Right renal pelvis (tissue), 4 donors: ENCODE data around the gene ALPP. TPM values are rescaled to one million over a fixed set of nuclear protein-coding genes. Genes with fewer than 3 reads are reported as not detected.

Experiments
- DNase-seq, 4 donors: peaks; one replicate each; pipeline ENCODE4 v3.0.0-alpha.2; 2013; ENCODE audit warnings: low read depth in 4 of 4, low spot score in 3 of 4, missing footprints in 1 of 4
- polyA plus RNA-seq, 4 donors: library from polyadenylated mRNA; unstranded; fragments of 120-200 nt; gene quantifications; one replicate each; pipeline ENCODE4 v1.2.1, GENCODE V29; 2013; ENCODE audit not compliant: insufficient read length in 4 of 4

Gene ALPP
- polyA plus RNA-seq, 4 donors = not detected

DNA sequence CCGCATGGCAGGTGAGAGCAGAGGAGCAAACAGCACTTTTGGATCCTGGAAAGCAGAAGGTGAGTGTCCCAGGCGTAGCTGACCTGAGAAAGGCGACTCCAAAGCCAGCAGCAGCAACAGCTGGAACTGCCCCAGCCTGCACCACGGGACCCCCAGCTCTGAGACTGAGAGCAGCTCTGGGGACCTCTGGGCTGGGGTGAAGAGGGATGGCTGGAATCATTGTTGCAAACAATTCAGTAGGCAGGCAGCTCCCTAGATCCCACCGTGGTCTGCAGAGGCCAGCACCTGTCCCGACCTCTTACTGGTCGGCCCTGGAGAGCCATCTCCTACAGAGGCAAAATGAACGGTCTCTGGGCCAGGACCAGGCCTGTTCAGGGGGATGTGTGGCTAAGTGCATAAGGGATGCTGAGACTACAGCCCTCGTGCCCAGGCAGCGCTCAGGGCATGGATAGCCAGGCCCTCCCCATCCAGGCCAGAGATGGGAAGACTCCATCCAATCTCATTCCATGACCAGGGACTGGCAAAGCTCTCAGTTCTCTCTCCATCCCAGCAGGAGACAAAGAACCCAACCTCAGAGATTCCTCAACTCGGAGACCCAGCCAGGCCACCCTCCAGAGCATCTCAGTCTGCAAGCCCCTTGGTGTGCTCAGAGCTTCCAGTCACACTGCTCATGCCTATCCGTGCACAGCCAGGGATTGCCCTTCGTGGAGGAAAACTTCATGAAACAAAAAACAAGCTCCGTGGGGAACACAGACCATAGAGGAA lies 38.2 kb upstream of the ALPP start:
- DNase-seq = no peak

- no peak for DNase-seq
Observed at GRCh38 chr2:232341061-232341738, 37.4 kb upstream of the ALPP start.

DNA sequence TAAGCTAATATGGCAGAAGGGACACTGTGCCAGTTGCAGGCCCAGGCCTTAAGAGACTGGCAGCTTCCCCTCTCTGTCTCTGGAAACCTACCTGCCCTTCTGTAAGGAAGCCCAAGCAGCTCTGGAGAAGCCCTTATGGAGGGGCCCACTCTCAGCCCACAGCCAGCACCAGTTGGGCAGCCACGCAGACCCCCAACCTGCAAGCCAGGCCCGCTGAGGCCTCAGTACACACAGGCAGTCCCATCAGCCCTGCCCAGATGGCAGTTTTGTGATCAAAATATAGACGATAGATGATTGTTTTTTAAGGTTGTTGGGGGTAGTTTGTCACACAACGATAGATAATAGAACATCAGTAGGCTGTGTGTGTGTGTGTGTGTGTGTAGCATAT lies 36.8 kb upstream of the ALPP start:
- DNase-seq = no peak

DNA sequence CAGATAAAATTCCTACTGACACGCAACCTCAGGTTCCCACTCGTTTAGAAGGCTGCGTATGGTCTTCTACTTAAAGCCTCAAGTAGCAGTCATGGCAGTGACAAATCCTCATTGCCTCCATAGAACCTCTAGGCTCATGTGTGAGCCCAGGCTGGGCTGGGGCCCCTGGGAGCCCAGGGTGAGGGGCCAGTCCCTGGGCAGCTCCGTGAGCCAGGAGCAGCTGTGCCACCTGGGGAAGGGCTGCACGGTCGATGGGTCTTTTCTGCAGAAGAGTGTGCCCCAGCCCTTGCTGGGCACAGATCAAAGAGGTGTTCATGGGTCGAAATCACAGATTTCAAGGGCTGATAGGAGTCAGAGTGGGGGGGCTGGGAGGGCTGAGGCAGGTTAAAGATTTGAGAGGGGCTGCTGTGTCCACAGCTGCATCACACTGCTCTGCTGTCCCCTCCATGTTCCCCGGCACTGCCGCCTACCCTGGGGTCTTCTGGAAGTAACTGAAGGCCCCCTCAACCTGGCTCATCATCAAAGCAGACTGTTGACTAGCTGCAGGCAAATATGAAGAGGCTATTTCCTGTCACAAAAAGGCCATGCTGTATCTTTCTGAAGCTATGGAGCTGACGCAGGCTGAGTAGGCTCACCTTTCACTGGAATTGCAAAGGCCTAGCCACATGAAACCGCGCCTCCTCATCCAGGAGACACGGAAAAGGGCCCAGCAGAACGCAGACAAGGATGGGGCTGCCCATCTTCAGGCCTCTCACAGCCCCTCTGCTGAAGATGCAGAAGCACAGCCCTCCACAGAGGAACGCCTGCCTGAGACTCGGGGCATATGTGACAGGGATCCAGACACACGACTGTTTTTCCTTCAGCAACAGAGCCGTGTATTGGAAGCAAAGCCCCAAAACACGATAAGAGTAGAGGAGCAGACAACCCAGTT lies 35.7 kb upstream of the ALPP start:
- no peak for DNase-seq

GRCh38 chr2:232343821-232344220 lies 34.7 kb upstream of the ALPP start:
- DNase-seq = no peak

DNA sequence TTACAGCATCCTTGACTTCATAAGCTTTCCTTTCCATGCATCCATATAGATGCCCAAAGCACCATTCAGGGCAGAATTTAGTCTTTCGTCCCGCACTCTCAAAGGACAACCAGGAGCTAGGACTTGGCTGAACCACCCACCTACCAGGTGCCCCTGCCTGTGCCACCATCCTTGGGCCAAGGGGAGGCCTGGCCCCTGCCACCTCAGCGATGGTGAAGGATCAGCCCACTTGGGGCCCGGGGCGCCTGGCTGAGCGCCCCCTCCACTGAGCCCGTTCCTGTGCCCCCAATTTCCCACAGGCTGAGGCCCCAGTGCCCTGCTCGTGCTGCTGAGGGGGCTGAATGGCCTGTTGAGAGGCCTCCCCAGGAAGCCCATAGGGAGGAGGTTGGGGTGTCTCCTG lies 33.3 kb upstream of the ALPP start:
- DNase-seq = no peak

- no peak for DNase-seq
Observed at GRCh38 chr2:232347369-232347768, 31.2 kb upstream of the ALPP start.

DNA sequence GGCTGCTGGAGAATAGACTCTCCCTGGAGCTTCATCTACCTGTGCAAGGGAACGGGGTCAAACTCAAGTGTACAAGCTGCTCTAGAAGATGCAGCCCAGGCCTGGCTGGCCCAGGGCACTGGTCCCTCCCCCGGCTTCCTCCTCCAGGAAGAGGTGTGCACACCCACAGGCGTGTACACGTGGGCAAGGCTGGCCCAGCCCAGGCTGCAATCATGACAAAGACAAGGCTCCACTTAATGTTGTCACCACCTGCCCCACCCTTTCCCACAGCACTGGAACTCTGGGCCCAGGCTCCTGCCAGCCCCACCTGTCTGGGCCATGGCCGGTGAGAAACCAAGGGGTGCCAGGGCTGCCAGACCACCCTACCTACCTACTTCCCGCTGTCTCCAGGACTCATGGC lies 29.6 kb upstream of the ALPP start:
- no peak for DNase-seq

GRCh38 chr2:232349546-232349945 lies 29.0 kb upstream of the ALPP start:
- DNase-seq = no peak

DNA sequence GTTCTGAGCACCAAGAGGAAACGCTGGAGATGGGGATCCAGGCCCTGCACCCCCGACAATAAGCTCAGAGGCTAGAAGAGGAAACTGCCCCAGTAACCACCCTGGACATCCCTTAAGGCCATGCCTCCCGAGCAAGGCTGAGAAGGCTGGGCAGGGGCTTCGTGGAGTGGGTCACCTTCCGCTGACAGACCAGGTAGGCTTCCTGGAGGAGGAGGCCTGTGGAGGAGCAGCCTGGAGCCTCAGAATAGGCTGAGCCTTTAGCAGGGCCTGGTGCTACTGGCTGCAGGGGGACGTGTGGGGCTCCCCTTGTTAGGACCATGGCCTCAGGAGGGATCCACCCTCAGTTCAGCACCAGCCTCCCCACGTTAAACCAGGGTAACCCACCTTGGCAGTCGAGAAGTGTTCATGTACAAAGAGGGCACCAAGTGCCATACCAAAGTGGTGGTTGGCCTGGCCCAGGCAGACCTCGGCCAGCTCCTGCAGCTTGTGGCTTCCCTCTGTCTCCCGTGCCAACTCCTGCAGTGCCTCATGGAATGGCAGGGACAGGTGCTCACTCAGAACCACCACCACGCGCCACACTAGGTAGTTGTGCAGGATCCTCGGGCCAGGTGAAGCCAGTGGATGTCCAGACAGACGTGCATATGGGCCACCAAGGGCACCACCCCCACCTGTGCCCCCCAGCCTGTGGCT lies 28.5 kb upstream of the ALPP start:
- no peak for DNase-seq

DNA sequence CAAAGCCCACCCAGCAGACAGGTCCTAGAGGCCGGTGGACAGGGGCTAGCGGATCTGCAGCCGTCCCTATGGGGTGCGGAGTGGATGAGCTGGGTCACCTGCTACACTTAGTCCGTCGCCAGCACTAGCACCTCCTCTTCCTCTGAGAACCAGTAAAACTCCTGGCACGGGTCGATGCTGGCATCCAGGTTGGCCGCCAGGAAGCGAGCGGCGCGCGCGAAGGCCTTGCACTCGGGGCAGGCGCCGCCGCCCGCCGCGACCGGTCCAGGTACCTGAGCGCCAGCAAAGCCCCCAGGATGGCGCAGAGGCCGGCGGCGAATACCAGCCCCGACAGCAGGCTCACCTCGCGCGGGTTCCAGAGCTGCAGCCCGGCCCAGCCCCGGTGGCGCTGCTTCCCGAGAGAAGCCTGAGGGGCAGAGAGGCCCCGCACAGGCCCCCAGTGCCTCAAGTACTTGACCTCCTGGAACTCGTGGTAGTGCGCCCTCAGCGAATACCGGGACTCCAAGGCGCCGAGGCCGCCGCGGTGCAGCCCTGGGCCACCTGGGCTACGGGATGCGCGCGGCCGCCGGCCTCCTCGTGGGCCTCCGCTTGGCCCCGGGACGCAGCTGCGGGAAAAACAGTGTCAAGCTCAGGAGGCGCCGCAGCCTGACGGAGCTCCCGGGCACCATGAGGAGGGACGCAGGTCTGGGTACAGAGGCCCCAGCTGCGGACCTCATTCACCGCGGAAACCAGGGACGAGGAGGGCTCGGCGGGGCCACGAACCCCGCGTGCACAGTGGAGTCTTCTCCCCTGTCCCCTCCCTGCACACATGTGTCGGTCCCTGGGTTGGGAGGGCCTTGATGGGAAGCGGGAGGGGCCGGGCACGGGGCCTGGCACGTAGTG lies 27.5 kb upstream of the ALPP start:
- DNase-seq = no peak

GRCh38 chr2:232351686-232352510 lies 26.7 kb upstream of the ALPP start:
- DNase-seq = no peak

GRCh38 chr2:232352511-232353091 lies 25.9 kb upstream of the ALPP start:
- no peak for DNase-seq

DNA sequence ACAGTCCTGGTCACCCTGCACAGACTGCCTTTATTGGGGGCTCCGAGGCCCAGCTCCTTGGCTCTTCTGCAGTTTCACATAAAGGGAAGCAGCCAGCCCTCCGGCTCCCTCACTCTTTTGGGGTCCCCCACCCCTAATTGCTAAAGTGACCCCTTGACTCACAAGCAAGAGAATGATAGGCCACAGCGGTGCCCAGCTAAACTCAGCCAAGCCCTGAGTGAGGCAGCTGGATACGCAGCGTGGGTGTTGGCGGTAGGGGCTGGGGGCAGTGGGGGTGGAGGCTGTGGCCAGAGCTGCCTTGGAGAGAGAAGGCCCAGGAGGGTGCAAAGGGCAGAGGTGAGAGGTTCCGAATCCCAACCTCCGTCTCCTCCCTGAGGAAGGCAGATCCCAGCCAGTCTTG lies 25.5 kb upstream of the ALPP start:
- DNase-seq = no peak

GRCh38 chr2:232353660-232354059 lies 24.9 kb upstream of the ALPP start:
- DNase-seq = no peak

- no peak for DNase-seq
Observed at GRCh38 chr2:232354069-232354468, 24.5 kb upstream of the ALPP start.

- no peak for DNase-seq
Observed at GRCh38 chr2:232361646-232362045, 16.9 kb upstream of the ALPP start.

GRCh38 chr2:232362174-232362900 lies 16.2 kb upstream of the ALPP start:
- no peak for DNase-seq
